CD8-positive, alpha-beta memory T cell (primary cell): ENCODE results near the gene TMEM233. TPM values are rescaled to one million over a fixed set of nuclear protein-coding genes. Genes with fewer than 3 reads are reported as not detected.
"Not testable (repeated sequence)": the region's sequence is repeated elsewhere in the genome, so short reads cannot be mapped to it uniquely, and the experiment has no call there.

Experiments used
- CTCF ChIA-PET: fragments of 350-600 bp; sonication (Branson Sonifier 250); formaldehyde crosslinking; loops from one replicate; lab custom pipeline; 2021; ENCODE audit warnings: antibody characterized with exemption; lab: Charles Lee
- POLR2A ChIA-PET: fragments of 350-600 bp; sonication (Branson Sonifier 250); formaldehyde crosslinking; loops from one replicate; lab custom pipeline; 2021; ENCODE audit warnings: antibody characterized with exemption; lab: Charles Lee
- DNase-seq, 5 donors: peaks; one replicate each; pipeline versions ENCODE4 v3.0.0 to v3.0.0-alpha.2; 2020 to 2022; ENCODE audit warnings: mixed read lengths in 1 of 5
- H3K27ac ChIP-seq: one replicate; pipeline ENCODE4 v1.7.0; 2013; ENCODE audit warnings: low read depth, mild to moderate bottlenecking, low read length, moderate library complexity
- H3K27me3 ChIP-seq: 2 replicates; pipeline ENCODE4 v1.7.0; 2013; ENCODE audit warnings: low read length, mild to moderate bottlenecking; ENCODE audit not compliant: insufficient read depth, poor library complexity, severe bottlenecking
- H3K36me3 ChIP-seq: 2 replicates; pipeline ENCODE4 v1.7.0; 2013; ENCODE audit warnings: mild to moderate bottlenecking, low read length, moderate library complexity; ENCODE audit not compliant: insufficient read depth
- H3K4me1 ChIP-seq: 2 replicates; pipeline ENCODE4 v1.7.0; 2013; ENCODE audit warnings: mild to moderate bottlenecking, low read length, moderate library complexity; ENCODE audit not compliant: insufficient read depth
- H3K4me3 ChIP-seq: 2 replicates; pipeline ENCODE4 v1.7.0; 2013; ENCODE audit warnings: mild to moderate bottlenecking, low read length
- H3K9me3 ChIP-seq: 2 replicates; pipeline ENCODE4 v1.7.0; 2013; ENCODE audit warnings: mild to moderate bottlenecking, low read length
- H3K27ac Mint-ChIP-seq, 8 donors: one replicate each; pipeline ENCODE4 v1.8.0; 2020 to 2021; ENCODE audit warnings: mixed read lengths in 8 of 8, mild to moderate bottlenecking in 6 of 8, inconsistent platforms in 3 of 8, moderate library complexity in 3 of 8
- H3K27me3 Mint-ChIP-seq, 2 donors: one replicate each; pipeline ENCODE4 v1.8.0; 2020 to 2021; ENCODE audit warnings: mixed read lengths in 2 of 2, mild to moderate bottlenecking in 1 of 2, moderate library complexity in 1 of 2
- H3K36me3 Mint-ChIP-seq, 3 donors: one replicate each; pipeline ENCODE4 v1.8.0; 2020 to 2021; ENCODE audit warnings: mixed read lengths in 3 of 3, inconsistent platforms in 1 of 3, mild to moderate bottlenecking in 1 of 3
- H3K4me1 Mint-ChIP-seq, 3 donors: one replicate each; pipeline ENCODE4 v1.8.0; 2020 to 2021; ENCODE audit warnings: mixed read lengths in 3 of 3, inconsistent platforms in 1 of 3, mild to moderate bottlenecking in 1 of 3
- H3K4me3 Mint-ChIP-seq, 7 donors: one replicate each; pipeline ENCODE4 v1.8.0; 2020 to 2021; ENCODE audit warnings: mixed read lengths in 7 of 7, mild to moderate bottlenecking in 6 of 7, moderate library complexity in 4 of 7, inconsistent platforms in 2 of 7
- H3K9me3 Mint-ChIP-seq, 5 donors: one replicate each; pipeline ENCODE4 v1.8.0; 2020 to 2022; ENCODE audit warnings: mixed read lengths in 5 of 5, mild to moderate bottlenecking in 3 of 5, moderate library complexity in 2 of 5, inconsistent platforms in 1 of 5
- polyA plus RNA-seq: library from polyadenylated mRNA; unstranded; fragments of 300-500 nt; fragmentation: Illumina TruSeq; gene quantifications from one replicate; pipeline ENCODE4 v1.2.3, GENCODE V29; 2021
- total RNA-seq, 2 experiments: library from RNA; stranded (reverse); gene quantifications; one replicate each; pipeline ENCODE4 v1.2.3, GENCODE V29; 2021

Gene TMEM233
- total and polyA plus RNA-seq, 3 experiments from 2014 or later, result not detected

DNA sequence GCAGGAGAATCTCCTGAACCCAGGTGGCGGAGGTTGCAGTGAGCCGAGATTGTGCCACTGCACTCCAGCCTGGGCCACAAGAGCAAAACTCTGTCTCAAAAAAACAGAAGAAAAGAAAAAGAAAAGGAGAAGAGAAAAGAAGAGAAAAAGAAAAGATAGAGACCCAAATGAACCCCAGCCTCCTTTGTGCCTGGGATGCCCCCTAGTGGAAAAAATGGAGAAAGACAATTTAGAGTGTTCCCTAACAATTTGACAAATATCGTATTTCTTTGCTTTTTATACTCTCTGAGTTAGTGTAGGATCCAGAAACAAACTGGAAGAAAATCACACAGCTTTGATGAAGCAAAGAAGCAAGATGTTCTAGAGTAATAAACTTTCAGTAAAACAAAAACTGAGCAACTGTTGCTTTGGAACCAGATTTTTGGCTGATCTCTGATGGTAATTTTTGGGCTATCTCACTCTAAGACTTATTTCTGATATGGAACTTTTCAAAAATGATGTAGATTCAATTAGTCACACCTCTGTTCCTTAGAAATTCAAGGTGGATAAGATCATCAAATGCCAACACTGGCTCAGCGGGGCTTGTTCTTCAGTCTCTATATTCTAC, 55.7 kb downstream of the TMEM233 start:
- ChIA-PET POLR2A (interaction anchor here (0.6 kb wide), 2 partner anchors 1207 to 1331 kb away, joined by 3 to 4 read pairs; no protein-coding TSS in a partner anchor), CTCF (interaction anchor here (0.8 to 1.8 kb wide), 5 partner anchors 9 to 19 kb away, joined by 3 to 6 read pairs (median 5); partner anchors contain the start of gene PRKAB1)
- H3K4me3 Mint-ChIP-seq, result no peak overlapping the region
- Histone ChIP-seq H3K27ac (no peak overlapping the region), H3K4me3 (no peak overlapping the region), H3K27me3 (no peaks in the 10 kb centered on the region), H3K36me3 (no peaks in the 10 kb centered on the region), H3K9me3 (no peaks in the 10 kb centered on the region), H3K4me1 (no peaks in the 10 kb centered on the region)
- no peaks in the 10 kb centered on the region for H3K4me1 Mint-ChIP-seq
- no peak for DNase-seq
- H3K27ac Mint-ChIP-seq, result no peak overlapping the region
- H3K36me3 Mint-ChIP-seq, result peaks cover 0 to 11% (median 0%) of the 10 kb centered on the region in 3 donors
- peaks cover 10 to 21% (median 18%) of the 10 kb centered on the region in 5 donors for H3K9me3 Mint-ChIP-seq
- peaks cover 15 to 35% of the 10 kb centered on the region in 2 donors for H3K27me3 Mint-ChIP-seq

DNA sequence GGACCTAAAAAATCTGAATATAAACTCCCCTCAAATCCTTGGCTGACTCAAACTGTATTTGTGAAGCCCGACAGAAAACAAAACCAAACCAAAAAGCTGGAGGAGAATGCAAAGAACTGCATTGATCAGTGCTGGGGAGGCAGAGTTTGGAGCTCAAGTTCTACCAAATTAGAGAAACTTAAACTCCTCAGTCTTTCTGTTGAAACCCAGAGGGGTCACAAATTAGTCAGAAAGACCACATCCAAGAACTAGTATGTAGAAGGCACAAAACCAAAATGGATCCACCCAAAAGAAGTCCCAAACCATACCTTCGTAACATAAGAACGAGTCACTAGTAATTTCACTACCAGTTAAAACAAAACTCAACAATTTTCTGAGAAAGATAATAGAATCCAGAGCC, 59.1 kb downstream of the TMEM233 start:
- ChIA-PET POLR2A (no interaction called here), CTCF (no interaction called here)
- Mint-ChIP-seq H3K27ac (no peak overlapping the region), H3K9me3 (peaks cover 10 to 24% (median 18%) of the 10 kb centered on the region in 5 donors), H3K36me3 (peaks cover 0 to 13% (median 0%) of the 10 kb centered on the region in 3 donors), H3K4me3 (no peak overlapping the region), H3K27me3 (peaks cover 5 to 25% of the 10 kb centered on the region in 2 donors), H3K4me1 (no peaks in the 10 kb centered on the region)
- H3K36me3 ChIP-seq, result no peaks in the 10 kb centered on the region
- H3K27ac ChIP-seq, result no peak overlapping the region
- no peaks in the 10 kb centered on the region for H3K27me3 ChIP-seq
- no peak overlapping the region for H3K4me3 ChIP-seq
- no peaks in the 10 kb centered on the region for H3K9me3 ChIP-seq
- no peak for DNase-seq
- H3K4me1 ChIP-seq, result no peaks in the 10 kb centered on the region

DNA sequence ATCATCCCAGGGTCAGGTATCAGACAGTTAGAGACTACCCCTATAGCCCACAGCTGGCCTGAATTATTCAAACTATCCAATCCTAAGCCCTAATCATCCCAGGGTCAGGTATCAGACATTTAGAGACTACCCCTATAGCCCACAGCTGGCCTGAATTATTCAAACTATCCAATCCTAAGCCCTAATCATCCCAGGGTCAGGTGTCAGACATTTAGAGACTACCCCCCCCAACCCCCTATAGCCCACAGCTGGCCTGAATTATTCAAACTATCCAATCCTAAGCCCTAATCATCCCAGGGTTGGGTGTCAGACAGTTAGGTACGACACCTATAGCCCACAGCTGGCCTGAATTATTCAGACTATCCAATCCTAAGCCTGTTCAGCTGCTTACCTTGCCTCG, 63.4 kb downstream of the TMEM233 start:
- H3K27ac ChIP-seq, H3K4me3 Mint-ChIP-seq, DNase-seq, POLR2A ChIA-PET, H3K4me1 ChIP-seq, H3K27ac Mint-ChIP-seq, H3K27me3 Mint-ChIP-seq, H3K4me3 ChIP-seq, H3K27me3 ChIP-seq, H3K9me3 ChIP-seq, H3K36me3 ChIP-seq: not testable (repeated sequence)
- Mint-ChIP-seq H3K36me3 (peaks cover 0 to 13% (median 0%) of the 10 kb centered on the region in 3 donors), H3K4me1 (peaks cover 7 to 13% (median 9%) of the 10 kb centered on the region in 3 donors), H3K9me3 (peaks cover 10 to 23% (median 17%) of the 10 kb centered on the region in 5 donors)
- CTCF ChIA-PET, result interaction anchor here (1.0 kb wide), 2 partner anchors 8 to 10 kb away, joined by 3 read pairs; no protein-coding TSS in a partner anchor

DNA sequence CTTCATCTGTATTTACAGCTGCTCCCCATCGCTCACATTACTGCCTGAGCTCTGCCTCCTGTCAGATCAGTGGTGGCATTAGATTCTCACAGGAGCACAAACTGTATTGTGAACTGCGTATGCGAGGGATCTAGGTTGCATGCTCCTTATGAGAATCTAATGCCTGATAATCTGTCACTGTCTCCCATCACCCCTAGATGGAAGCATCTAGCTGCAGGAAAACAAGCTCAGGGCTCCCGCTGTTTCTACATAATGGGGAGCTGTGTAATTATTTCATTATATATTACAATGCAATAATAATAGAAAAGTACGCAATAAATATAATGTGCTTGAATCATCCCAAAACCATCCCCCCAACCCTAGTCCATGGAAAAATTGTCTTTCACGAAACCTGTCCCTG, 64.6 kb downstream of the TMEM233 start:
- POLR2A ChIA-PET, DNase-seq, H3K9me3 ChIP-seq, H3K27me3 Mint-ChIP-seq, H3K36me3 Mint-ChIP-seq, H3K4me3 ChIP-seq, H3K27ac Mint-ChIP-seq, H3K4me3 Mint-ChIP-seq, H3K27ac ChIP-seq, H3K27me3 ChIP-seq, H3K4me1 ChIP-seq, H3K36me3 ChIP-seq: not testable (repeated sequence)
- Mint-ChIP-seq H3K9me3 (peaks cover 5 to 13% (median 10%) of the 10 kb centered on the region in 5 donors), H3K4me1 (peaks cover 7 to 13% (median 9%) of the 10 kb centered on the region in 3 donors)
- CTCF ChIA-PET, result interaction anchor here (1.2 to 1.5 kb wide), 2 partner anchors 9 to 10 kb away, joined by 3 to 9 read pairs; partner anchors contain the start of gene PRKAB1

DNA sequence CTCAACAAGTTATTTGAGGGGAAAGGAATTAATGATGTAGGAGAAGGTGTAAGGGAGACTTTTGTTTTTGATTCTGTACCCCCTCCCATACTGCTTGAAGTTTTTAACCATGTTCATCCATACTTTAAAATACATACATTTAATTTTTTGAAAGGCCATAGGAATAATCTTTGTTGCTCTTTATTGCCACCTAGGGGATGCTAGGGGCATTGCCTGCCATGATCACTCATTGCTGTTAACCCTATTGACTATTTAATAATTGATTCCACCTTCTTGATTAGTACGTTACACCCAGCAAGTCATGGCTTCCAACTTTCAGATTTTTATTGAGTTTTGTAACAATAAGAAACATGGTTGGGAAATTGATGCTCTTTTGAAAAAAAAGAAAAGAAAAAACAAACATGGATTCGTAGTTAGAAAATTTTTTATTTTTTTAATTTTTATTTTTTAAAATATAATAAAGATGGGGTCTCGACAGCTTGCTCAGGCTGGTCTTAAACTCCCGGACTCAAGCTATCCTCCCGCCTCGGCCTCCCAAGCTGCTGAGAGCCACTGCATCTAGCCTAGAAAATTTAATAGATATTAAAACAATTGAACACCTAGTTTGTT, 65.8 kb downstream of the TMEM233 start:
- H3K4me3 ChIP-seq, result no peak overlapping the region
- no peaks in the 10 kb centered on the region for H3K27me3 ChIP-seq
- no peaks in the 10 kb centered on the region for H3K4me1 ChIP-seq
- Mint-ChIP-seq H3K36me3 (peaks cover 0 to 1% (median 0%) of the 10 kb centered on the region in 3 donors), H3K9me3 (peaks cover 0 to 2% (median 1%) of the 10 kb centered on the region in 5 donors), H3K4me1 (peaks cover 7 to 13% (median 9%) of the 10 kb centered on the region in 3 donors), H3K4me3 (peak overlapping the region in 2 of 7 donors; percentile 24 to 51), H3K27ac (peak overlapping the region in 2 of 8 donors; percentile 3 to 41), H3K27me3 (peaks cover 2 to 6% of the 10 kb centered on the region in 2 donors)
- no peaks in the 10 kb centered on the region for H3K36me3 ChIP-seq
- DNase-seq, result peak; percentile 15 to 60 (median 43)
- ChIA-PET CTCF (interaction anchor here (0.9 to 1.5 kb wide), 2 partner anchors 9 kb away, joined by 3 to 9 read pairs; partner anchors contain the start of gene PRKAB1), POLR2A (no interaction called here)
- H3K27ac ChIP-seq, result no peak overlapping the region
- no peaks in the 10 kb centered on the region for H3K9me3 ChIP-seq

DNA sequence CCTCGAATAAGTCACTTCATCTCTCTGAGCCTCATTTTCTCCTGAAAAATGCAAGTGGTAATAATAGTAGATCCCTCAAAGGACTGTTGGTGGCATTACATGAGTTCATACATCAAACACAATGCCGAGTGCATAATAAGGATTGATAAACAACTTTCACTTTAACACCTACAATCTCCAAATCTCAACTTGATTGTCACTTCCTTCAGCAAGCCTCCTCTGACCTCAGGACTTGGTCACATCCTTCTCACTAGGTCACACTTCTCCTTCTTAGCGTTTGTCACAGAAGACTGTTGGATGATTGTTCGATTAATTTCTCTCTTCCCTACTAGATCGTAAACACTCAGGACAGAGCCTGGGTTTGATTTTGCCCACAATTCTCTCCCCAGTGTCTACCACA, 66.5 kb downstream of the TMEM233 start:
- DNase-seq, result peak in 1 of 5 donors; percentile 39
- ChIA-PET POLR2A (no interaction called here), CTCF (interaction anchor here (0.9 kb wide), 1 partner anchor 8 kb away, joined by 3 read pairs; the partner anchor contains the start of gene PRKAB1)
- Mint-ChIP-seq H3K4me3 (peak overlapping the region in 5 of 7 donors; percentile 23 to 51 (median 44)), H3K27ac (peak overlapping the region in 7 of 8 donors; percentile 3 to 90 (median 66)), H3K27me3 (peaks cover 2 to 6% of the 10 kb centered on the region in 2 donors), H3K36me3 (no peaks in the 10 kb centered on the region), H3K9me3 (no peaks in the 10 kb centered on the region), H3K4me1 (peaks cover 7 to 13% (median 9%) of the 10 kb centered on the region in 3 donors)
- Histone ChIP-seq H3K36me3 (no peaks in the 10 kb centered on the region), H3K4me1 (no peaks in the 10 kb centered on the region), H3K4me3 (no peak overlapping the region), H3K9me3 (no peaks in the 10 kb centered on the region), H3K27me3 (no peaks in the 10 kb centered on the region), H3K27ac (no peak overlapping the region)

DNA sequence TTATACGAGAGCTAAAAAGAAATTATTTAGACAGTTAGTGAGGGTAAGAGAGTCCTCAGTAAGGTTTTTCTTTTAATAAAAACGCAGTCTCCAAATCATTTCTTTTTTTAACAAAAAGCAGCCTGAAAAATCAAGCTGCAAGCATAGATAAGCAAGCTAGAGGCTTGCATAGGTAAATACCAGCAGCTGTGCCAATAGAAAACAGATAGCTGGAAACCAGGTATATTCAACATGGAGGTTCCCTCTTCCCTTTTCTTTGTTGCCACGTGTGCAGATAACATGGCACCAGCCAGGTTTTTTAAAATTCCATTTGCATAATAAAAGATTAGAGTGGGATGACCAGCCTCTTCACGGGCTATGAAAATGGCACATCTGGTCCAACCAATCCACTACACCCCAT, 68.3 kb downstream of the TMEM233 start:
- Histone ChIP-seq H3K4me3 (no peak overlapping the region), H3K9me3 (no peaks in the 10 kb centered on the region), H3K4me1 (peaks cover 14% of the 10 kb centered on the region), H3K36me3 (no peaks in the 10 kb centered on the region), H3K27ac (peak overlapping the region; percentile 21), H3K27me3 (no peaks in the 10 kb centered on the region)
- no peak for DNase-seq
- Mint-ChIP-seq H3K9me3 (no peaks in the 10 kb centered on the region), H3K4me1 (peaks cover 21 to 23% (median 22%) of the 10 kb centered on the region in 3 donors), H3K27ac (no peak overlapping the region), H3K4me3 (no peak overlapping the region), H3K27me3 (peaks cover 2 to 6% of the 10 kb centered on the region in 2 donors), H3K36me3 (no peaks in the 10 kb centered on the region)
- CTCF ChIA-PET, result interaction anchor here (2.0 kb wide), 1 partner anchor 13 kb away, joined by 6 read pairs; no protein-coding TSS in a partner anchor
- POLR2A ChIA-PET, result no interaction called here

DNA sequence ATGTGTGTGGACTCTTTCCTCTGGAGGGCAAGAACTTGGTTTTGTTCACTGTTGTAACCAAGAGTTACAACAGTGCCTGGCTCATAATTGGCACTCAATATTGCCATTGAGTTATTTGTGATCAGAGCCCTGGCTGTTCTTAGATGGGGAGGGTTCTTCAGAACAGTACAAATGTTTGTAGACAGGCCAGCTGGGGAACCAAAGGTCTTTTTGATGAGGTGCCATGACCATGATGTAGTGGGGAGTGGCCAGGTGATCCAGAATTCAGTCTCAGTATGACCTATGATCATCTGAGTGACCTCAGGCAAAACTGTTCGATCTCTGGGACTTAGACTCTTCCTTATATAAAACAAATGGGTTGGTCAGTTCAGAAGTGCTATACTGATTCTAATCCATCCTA, 71.1 kb downstream of the TMEM233 start:
- no peaks in the 10 kb centered on the region for H3K36me3 ChIP-seq
- H3K4me1 ChIP-seq, result peaks cover 28% of the 10 kb centered on the region
- H3K4me3 ChIP-seq, result no peak overlapping the region
- no peaks in the 10 kb centered on the region for H3K9me3 Mint-ChIP-seq
- ChIA-PET POLR2A (no interaction called here), CTCF (interaction anchor here (1.1 kb wide), 1 partner anchor 8 kb away, joined by 3 read pairs; no protein-coding TSS in a partner anchor)
- peaks cover 2 to 6% of the 10 kb centered on the region in 2 donors for H3K27me3 Mint-ChIP-seq
- H3K27me3 ChIP-seq, result no peaks in the 10 kb centered on the region
- H3K27ac ChIP-seq, result peak overlapping the region; percentile 71
- H3K9me3 ChIP-seq, result no peaks in the 10 kb centered on the region
- H3K4me3 Mint-ChIP-seq, result peak overlapping the region in 1 of 7 donors; percentile 8
- peaks cover 0 to 11% (median 2%) of the 10 kb centered on the region in 3 donors for H3K36me3 Mint-ChIP-seq
- no peak for DNase-seq
- peaks cover 33 to 36% (median 36%) of the 10 kb centered on the region in 3 donors for H3K4me1 Mint-ChIP-seq
- no peak overlapping the region for H3K27ac Mint-ChIP-seq
